K562 (cell line): ENCODE measurements around the gene GZMM. TPM values are rescaled to one million over a fixed set of nuclear protein-coding genes. Genes with fewer than 3 reads are reported as not detected.

Source experiments
- C11orf30 ChIP-seq: fragments of 450-650 bp; IDR thresholded peaks from 2 replicates; pipeline ENCODE4 v1.6.1; 2016; ENCODE audit warnings: low read depth, mild to moderate bottlenecking
- CREB3L1 ChIP-seq: fragments of 450-650 bp; IDR thresholded peaks from 2 replicates; pipeline ENCODE4 v1.6.1; 2014; ENCODE audit warnings: low read depth, mild to moderate bottlenecking, moderate library complexity, borderline replicate concordance
- EP400 ChIP-seq: fragments of 450-650 bp; IDR thresholded peaks from 2 replicates; pipeline ENCODE4 v1.6.1; 2017; ENCODE audit warnings: antibody characterized with exemption, mild to moderate bottlenecking, moderate library complexity
- FOXJ2 ChIP-seq: fragments of 200-800 bp; sonication (Bioruptor generic); IDR thresholded peaks from 2 replicates; pipeline ENCODE4 v1.6.1; 2016; ENCODE audit warnings: missing genetic modification characterization, missing compliant biosample characterization
- GABPB2 ChIP-seq: fragments of 250-450 bp; sonication (Bioruptor Pico); conservative IDR thresholded peaks from 2 replicates; pipeline ENCODE4 v1.5.1; 2021; ENCODE audit warnings: mild to moderate bottlenecking
- ID3 ChIP-seq, 2 experiments: fragments of 250-450 bp in 1 of 2; fragments of 450-650 bp in 1 of 2; sonication (Bioruptor Pico) in 1 of 2; IDR thresholded peaks; 2 replicates each; pipeline versions ENCODE4 v1.6.1 to v1.8.0; 2016 to 2021; ENCODE audit warnings: mild to moderate bottlenecking in 2 of 2, moderate library complexity in 2 of 2, missing compliant biosample characterization in 1 of 2, missing genetic modification characterization in 1 of 2
- L3MBTL2 ChIP-seq: fragments of 450-650 bp; IDR thresholded peaks from 2 replicates; pipeline ENCODE4 v1.6.1; 2016; ENCODE audit warnings: mild to moderate bottlenecking, moderate library complexity
- MCM5 ChIP-seq: fragments of 450-650 bp; IDR thresholded peaks from 2 replicates; pipeline ENCODE4 v1.6.1; 2016; ENCODE audit warnings: low read depth
- POLR2H ChIP-seq: IDR thresholded peaks from 2 replicates; pipeline ENCODE4 v1.6.1; 2016; ENCODE audit warnings: missing genetic modification characterization, low read depth, mild to moderate bottlenecking, control low read depth, missing compliant biosample characterization, moderate library complexity
- PTTG1 ChIP-seq: fragments of 450-650 bp; IDR thresholded peaks from 2 replicates; pipeline ENCODE4 v1.6.1; 2016; ENCODE audit warnings: low read depth, mild to moderate bottlenecking, missing genetic modification characterization, missing compliant biosample characterization
- RBFOX2 ChIP-seq: fragments of 200-400 bp; formaldehyde crosslinking; IDR thresholded peaks from 2 replicates; pipeline ENCODE4 v1.6.1; 2017; ENCODE audit warnings: low read depth, mild to moderate bottlenecking, low read length, moderate library complexity
- SNIP1 ChIP-seq: fragments of 450-650 bp; IDR thresholded peaks from 2 replicates; pipeline ENCODE4 v1.7.1; 2017; ENCODE audit warnings: low read depth, mild to moderate bottlenecking
- TAF7 ChIP-seq: fragments of 450-650 bp; IDR thresholded peaks from 2 replicates; pipeline ENCODE4 v1.6.1; 2016; ENCODE audit warnings: missing genetic modification characterization, missing compliant biosample characterization
- ZC3H4 ChIP-seq: sonication (generic); formaldehyde crosslinking; IDR thresholded peaks from 2 replicates; pipeline ENCODE4 v1.9.0; 2021; ENCODE audit warnings: missing genetic modification reagents, borderline replicate concordance
- ZNF212 ChIP-seq: fragments of 450-650 bp; formaldehyde crosslinking; IDR thresholded peaks from 2 replicates; pipeline ENCODE4 v1.4.0; 2020; ENCODE audit warnings: mild to moderate bottlenecking
- ZNF668 ChIP-seq: fragments of 250-450 bp; sonication (Bioruptor Pico); IDR thresholded peaks from 2 replicates; pipeline ENCODE4 v1.8.0; 2022; ENCODE audit warnings: mild to moderate bottlenecking, inconsistent platforms
- ZNF740 ChIP-seq, 3 experiments: fragments of 200-800 bp in 1 of 3; sonication (Bioruptor generic) in 1 of 3; sonication (generic) in 1 of 3; formaldehyde crosslinking in 1 of 3; IDR thresholded peaks; 2 replicates each; pipeline versions ENCODE4 v1.6.1 to v1.8.0; 2016 to 2022; ENCODE audit warnings: mild to moderate bottlenecking in 2 of 3, missing compliant biosample characterization in 2 of 3, missing genetic modification characterization in 2 of 3, missing genetic modification reagents in 1 of 3
- polyA plus RNA-seq, 8 experiments: library from polyadenylated mRNA; depleted of rRNA in 4 of 8; stranded (reverse) in 5 of 8; unstranded in 3 of 8; fragments of >200 nt; fragmentation: Nextera tagmentation in 2 of 8; fragmentation: Illumina TruSeq in 1 of 8; extraction: Ambion mirVana in 2 of 8; extraction: Trizol in 1 of 8; gene quantifications; 2 replicates each; pipeline versions ENCODE4 v1.2.1 to v1.2.3, GENCODE V29; 2011 to 2014; ENCODE audit warnings: inconsistent platforms in 1 of 8, missing spikeins in 1 of 8
- total RNA-seq, 7 experiments: library from RNA; depleted of rRNA in 6 of 7; stranded (reverse); fragments of >200 nt in 6 of 7; fragmentation: Illumina TruSeq in 2 of 7; extraction: Trizol in 2 of 7; gene quantifications; 2 replicates each; pipeline versions ENCODE4 v1.2.1 to v1.2.3, GENCODE V29; 2011 to 2021; ENCODE audit warnings: low replicate concordance in 1 of 7

The GZMM gene
- total and polyA plus RNA-seq, 9 of the 15 experiments (the other 6 are each of a cell fraction or from before 2014, with no cell fraction given) = 0.08 to 2.6 (median 0.70) TPM; not detected in 2

- no peak for TF ChIP-seq CREB3L1
- TF ChIP-seq ZNF668 (CRISPR knock-in tag) = no peak
- no peak for TF ChIP-seq GABPB2
- TF ChIP-seq ID3 (CRISPR knock-in tag; IDR thresholded peaks at IDR 0.05) = no peak
- no peak for TF ChIP-seq ID3 (tag; IDR thresholded peaks at IDR 0.05)
- no peak for TF ChIP-seq L3MBTL2
- TF ChIP-seq MCM5 = no peak
- TF ChIP-seq FOXJ2 = 0 out of 2 replicates have a peak, but pooled peaks have one; percentile 22
- no peak for TF ChIP-seq ZC3H4 (CRISPR knock-in tag)
- TF ChIP-seq PTTG1 (tag) = no peak
- TF ChIP-seq EP400 = no peak
- no peak for TF ChIP-seq C11orf30
- no peak for TF ChIP-seq SNIP1
- TF ChIP-seq RBFOX2 = 0 out of 2 replicates have a peak, but pooled peaks have one; percentile 17
- peak; percentile 49; the same call in 1 of the 2 replicates for TF ChIP-seq ZNF740 (CRISPR knock-in tag; IDR thresholded peaks at IDR 0.05)
- TF ChIP-seq ZNF740 (tag; IDR thresholded peaks at IDR 0.05) = no peak
- TF ChIP-seq POLR2H (tag) = no peak
- TF ChIP-seq ZNF212 (CRISPR knock-in tag) = no peak
- TF ChIP-seq TAF7 (tag) = no peak
Observed at GRCh38 chr19:575527-576506, 32.0 kb downstream of the GZMM start (continued).
